Left colon (tissue), 2 donors: ENCODE measurements around the gene ADAT1. TPM values are rescaled to one million over a fixed set of nuclear protein-coding genes. Genes with fewer than 3 reads are reported as not detected.
A peak's percentile ranks its signal among the peaks of the same experiment; 100 is the strongest.

Source experiments
- ATAC-seq: fragments of 200-7000 bp; cut with Tn5 transposase; one replicate; pipeline ENCODE4 v1.9.1; 2020; ENCODE audit warnings: mild to moderate bottlenecking, moderate library complexity
- DNase-seq, 2 donors: peaks; one replicate each; pipeline ENCODE4 v3.0.0-alpha.2; 2020
- intact Hi-C, 2 donors: fragments of 100-400 bp; cut with DNase I in 1 of 2; cut with micrococcal nuclease in 1 of 2; formaldehyde crosslinking; loops; one replicate each; pipeline versions ENCODE4 v1.11.2 to v1.14.0; 2022; cut with DNase I, micrococcal nuclease
- total RNA-seq, 2 donors: library from RNA; stranded (reverse); fragmentation: NEBNext Ultra II Directional; extraction: Animal tissue kit (Norgen Biotek cat#: 25700); gene quantifications; one replicate each; pipeline ENCODE4 v1.2.1, GENCODE V29; 2021
- donor health status: DM: no; HTN: no; CAD: no.
- donor health status: DM: yes; HTN: yes; CAD: no.

The ADAT1 gene
- total RNA-seq, 2 donors from 2014 or later, result 35.9 to 37.5 TPM

GRCh38 chr16:75555213-75555706 lies 67.8 kb downstream of the ADAT1 start:
- DNase-seq, result peak; percentile 80 to 91
- intact Hi-C loops, result no loop called here
- peak; percentile 72 for ATAC-seq

GRCh38 chr16:75552951-75553350 lies 70.1 kb downstream of the ADAT1 start:
- DNase-seq (no peak), ATAC-seq (no peak)
- intact Hi-C loops, result no loop called here

DNA sequence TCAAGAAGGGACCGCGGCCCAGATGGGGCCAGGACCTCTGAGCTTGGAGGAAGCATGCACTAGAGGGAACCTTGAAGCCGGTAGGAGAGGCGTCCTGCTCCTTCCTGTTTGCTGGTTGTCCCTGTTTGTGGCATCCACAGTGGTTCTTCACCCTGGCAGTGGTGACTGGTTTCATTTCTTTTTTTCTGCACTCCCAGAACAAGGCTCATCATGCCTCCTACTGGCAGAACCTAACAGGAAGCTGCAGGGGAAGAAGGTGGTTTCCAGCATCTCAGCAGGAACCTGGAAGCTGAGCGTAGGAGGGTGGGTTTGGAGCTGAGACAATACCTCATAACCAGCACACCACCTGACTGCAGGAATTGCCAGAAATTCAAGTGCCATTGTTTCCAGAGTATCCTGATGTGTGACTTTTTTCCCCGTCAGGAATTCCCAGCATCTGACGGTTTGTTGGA lies 72.8 kb downstream of the ADAT1 start:
- intact Hi-C loops, result no loop called here
- peak; percentile 88 for ATAC-seq
- DNase-seq, result peak; percentile 62 to 82

Other genes with a start within 250 kb of the ADAT1 start
- gene CFDP1, start 189.8 kb downstream of the ADAT1 start, total RNA-seq, result 100 to 1,000 TPM in 1 of 2 donors, 10 to 100 TPM in 1; 79.8 to 117 TPM
- gene TMEM170A, start 158.6 kb downstream of the ADAT1 start, total RNA-seq, result 10 to 100 TPM; 54.1 to 71.9 TPM
- gene CHST6, start 127.8 kb downstream of the ADAT1 start, total RNA-seq, result 1 to 10 TPM; 2.0 to 4.0 TPM
- 100 to 1,000 TPM; 115 to 116 TPM for gene CHST5, start 87.2 kb downstream of the ADAT1 start, total RNA-seq
- gene TMEM231, start 67.0 kb downstream of the ADAT1 start, total RNA-seq, result 1 to 10 TPM; 3.9 to 4.1 TPM
- gene GABARAPL2, start 56.9 kb downstream of the ADAT1 start, total RNA-seq, result 100 to 1,000 TPM in 1 of 2 donors, 10 to 100 TPM in 1; 91.1 to 110 TPM
- 100 to 1,000 TPM in 1 of 2 donors, 10 to 100 TPM in 1; 84.8 to 102 TPM for gene KARS1, start 24.4 kb upstream of the ADAT1 start, total RNA-seq
- gene TERF2IP, start 24.5 kb upstream of the ADAT1 start, total RNA-seq, result 10 to 100 TPM; 22.5 to 30.0 TPM
- gene CPHXL2, start 53.7 kb upstream of the ADAT1 start, total RNA-seq, result not detected
- not detected for gene DUXB, start 78.2 kb upstream of the ADAT1 start, total RNA-seq
- gene CPHXL, start 103.2 kb upstream of the ADAT1 start, total RNA-seq, result not detected